ENCODE measurements around the gene CPED1.

GRCh38 chr7:120950539-120951308 lies 37.8 kb upstream of the CPED1 start, which contains the start of gene ING3:
- peak in 2 of 3 donors; percentile 71 to 75 for TF ChIP-seq POLR2A (IDR thresholded peaks at IDR 0.05)
- TF ChIP-seq, protein P1, sequence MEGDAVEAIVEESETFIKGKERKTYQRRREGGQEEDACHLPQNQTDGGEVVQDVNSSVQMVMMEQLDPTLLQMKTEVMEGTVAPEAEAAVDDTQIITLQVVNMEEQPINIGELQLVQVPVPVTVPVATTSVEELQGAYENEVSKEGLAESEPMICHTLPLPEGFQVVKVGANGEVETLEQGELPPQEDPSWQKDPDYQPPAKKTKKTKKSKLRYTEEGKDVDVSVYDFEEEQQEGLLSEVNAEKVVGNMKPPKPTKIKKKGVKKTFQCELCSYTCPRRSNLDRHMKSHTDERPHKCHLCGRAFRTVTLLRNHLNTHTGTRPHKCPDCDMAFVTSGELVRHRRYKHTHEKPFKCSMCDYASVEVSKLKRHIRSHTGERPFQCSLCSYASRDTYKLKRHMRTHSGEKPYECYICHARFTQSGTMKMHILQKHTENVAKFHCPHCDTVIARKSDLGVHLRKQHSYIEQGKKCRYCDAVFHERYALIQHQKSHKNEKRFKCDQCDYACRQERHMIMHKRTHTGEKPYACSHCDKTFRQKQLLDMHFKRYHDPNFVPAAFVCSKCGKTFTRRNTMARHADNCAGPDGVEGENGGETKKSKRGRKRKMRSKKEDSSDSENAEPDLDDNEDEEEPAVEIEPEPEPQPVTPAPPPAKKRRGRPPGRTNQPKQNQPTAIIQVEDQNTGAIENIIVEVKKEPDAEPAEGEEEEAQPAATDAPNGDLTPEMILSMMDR (IDR thresholded peaks at IDR 0.05): peak in 2 of 7 experiments; percentile 9 to 19

Measured in body of pancreas (tissue), 4 donors.